ENCODE measurements around the gene MYO16.
A peak's percentile ranks its signal among the peaks of the same experiment; 100 is the strongest.

Gene MYO16

GRCh38 chr13:109256866-109257760, 627.7 kb downstream of the MYO16 start:
- peak; percentile 99 for DNase-seq
